Jurkat, Clone E6-1 (cell line): Measurements from ENCODE around the gene SH2B3.
A peak's percentile ranks its signal among the peaks of the same experiment; 100 is the strongest.
"Not testable (repeated sequence)": the region's sequence is repeated elsewhere in the genome, so short reads cannot be mapped to it uniquely, and the experiment has no call there.

Experiments used
- DNase-seq: peaks from one replicate; pipeline ENCODE4 v3.0.0-alpha.2; 2011; ENCODE audit warnings: low read depth, low spot score
- H3K4me3 ChIP-seq: 2 replicates; pipeline ENCODE4 v1.5.1; 2011; ENCODE audit warnings: mild to moderate bottlenecking, low read length, control low read depth, moderate library complexity

SH2B3 gene

DNA sequence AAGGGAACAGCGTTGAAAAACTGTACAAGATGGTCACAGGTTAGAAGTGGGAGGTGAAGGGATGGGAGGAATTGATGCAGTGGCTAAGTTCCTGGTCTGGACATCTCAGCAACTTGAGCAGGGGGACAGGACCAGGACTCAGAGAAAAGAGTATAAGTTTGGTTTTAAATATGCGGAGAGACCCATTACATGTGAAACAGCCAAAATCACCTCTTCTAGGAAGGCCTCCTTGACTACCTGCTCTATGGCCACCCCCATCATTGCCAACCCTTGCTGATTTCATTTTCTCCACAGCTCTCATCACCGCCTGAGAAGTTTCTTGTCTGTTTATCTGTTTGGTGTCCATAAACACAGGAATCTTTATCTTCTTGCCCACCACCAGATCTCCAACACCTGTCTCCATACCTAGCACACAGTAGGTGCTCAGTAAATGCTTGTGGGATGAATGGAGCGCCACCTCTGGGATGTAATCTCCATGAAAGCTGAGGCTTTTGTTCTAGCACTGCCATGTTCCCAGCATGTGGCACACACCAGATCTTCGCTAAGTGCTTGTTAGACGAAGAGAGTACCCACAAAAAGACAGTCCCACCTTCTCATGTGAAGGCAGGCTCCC lies 25.7 kb upstream of the SH2B3 start:
- no peak overlapping the region for H3K4me3 ChIP-seq

DNA sequence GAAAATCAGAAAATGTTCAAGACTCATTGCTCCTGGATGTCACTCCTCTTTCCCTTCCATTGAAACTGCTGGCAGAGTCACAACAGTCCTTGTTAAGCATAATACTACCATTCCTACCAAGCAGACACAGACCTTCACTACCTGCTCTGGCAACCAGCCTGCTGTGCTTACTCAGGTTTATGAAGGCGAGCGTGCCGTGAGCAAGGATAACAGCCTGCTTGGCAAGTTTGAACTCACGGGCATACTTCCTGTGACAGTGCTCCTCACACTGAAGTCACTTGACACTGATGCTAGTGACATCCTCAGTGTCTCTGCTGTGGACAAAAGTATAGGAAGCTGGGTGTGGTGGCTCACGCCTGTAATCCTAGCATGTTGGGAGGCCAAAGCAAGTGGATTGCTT lies 21.1 kb upstream of the SH2B3 start:
- DNase-seq: no peak
- no peak overlapping the region for H3K4me3 ChIP-seq

More for the DNA sequence above, 25.7 kb upstream of the SH2B3 start:
- no peak for DNase-seq

DNA sequence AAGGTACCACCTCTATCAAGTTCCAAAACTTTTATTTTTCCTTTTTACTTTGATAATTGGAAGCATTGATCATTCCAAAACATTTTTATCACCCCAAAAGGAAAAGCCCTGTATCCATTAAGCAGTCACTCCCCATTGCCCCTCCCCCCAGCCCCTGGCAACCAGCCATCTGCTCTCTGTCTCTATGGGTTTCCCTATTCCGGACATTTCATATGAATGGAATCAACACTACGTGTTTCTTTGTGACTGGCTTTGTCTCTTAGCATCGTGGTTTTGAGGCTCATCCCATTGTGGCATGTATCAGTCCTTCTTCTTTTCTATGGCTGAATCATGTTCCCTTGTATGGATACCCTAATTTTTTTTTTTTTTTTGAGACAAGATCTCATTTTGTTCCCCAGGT lies 18.8 kb upstream of the SH2B3 start:
- no peak for DNase-seq
- no peak overlapping the region for H3K4me3 ChIP-seq

DNA sequence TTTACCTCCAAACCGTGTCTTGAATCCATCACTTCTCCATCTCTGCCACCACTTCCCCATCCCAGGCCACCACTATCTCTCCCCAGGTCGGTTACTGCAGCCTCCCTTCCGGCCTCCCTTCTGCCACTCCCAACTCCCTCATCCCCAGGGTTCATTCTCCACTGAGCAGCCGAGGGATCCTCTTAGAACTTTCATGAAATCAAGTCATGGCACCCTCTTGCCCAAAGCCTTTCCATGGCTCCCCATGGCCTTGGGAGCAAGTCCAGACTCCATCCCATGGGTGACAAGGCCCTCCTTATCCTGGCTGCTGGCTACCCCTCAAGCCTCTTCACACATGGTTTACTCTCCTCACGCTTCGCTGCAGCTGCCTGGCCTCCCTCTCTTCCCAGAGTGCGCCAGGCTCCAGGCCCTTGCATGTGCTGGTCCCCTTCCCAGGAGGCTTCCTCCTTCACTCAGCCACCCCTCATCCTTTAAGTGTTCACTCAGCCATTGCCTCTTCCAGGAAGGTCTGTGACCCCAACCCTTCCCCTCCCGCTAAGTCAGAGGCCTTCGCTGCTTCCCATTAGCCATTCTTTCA lies 17.9 kb upstream of the SH2B3 start:
- no peak overlapping the region for H3K4me3 ChIP-seq
- DNase-seq: no peak

DNA sequence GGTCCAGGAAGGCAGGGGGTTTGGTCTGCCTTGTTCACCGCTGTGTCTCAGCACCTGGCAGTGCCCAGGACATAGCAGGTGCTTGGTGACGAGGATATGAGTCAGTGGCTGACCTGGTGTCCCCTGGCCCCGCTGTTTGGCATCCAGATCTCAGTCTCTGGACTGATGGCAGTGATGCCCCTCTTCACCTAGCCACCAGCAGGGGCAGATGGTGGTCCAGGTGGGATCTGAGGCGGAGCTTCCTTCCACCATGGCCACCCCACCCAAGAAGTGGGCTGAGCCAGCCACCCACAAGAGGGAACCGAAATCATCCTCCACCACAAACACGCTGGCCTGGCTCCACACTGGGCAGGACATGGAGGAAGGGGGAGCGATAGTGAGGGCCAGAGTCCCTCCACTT lies 16.1 kb upstream of the SH2B3 start:
- no peak overlapping the region for H3K4me3 ChIP-seq
- no peak for DNase-seq

DNA sequence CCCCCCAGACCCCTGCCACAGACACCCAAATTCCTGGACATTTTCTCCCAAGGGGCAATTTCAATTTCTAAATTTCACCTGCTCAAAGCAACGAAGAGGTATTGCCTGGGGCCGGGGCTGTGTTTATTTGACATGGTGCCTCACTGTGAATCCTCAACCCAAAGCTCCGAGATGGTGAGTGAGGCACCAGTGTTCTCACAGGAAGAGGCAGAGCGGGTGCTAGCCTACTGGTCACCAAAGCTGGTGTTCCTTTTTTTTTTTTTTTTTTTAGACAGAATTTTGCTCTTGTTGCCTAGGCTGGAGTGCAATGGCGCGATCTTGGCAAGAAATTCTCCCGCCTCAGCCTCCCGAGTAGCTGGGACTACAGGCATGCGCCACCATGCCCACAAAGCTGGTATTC lies 14.8 kb upstream of the SH2B3 start:
- H3K4me3 ChIP-seq: no peak overlapping the region

DNA sequence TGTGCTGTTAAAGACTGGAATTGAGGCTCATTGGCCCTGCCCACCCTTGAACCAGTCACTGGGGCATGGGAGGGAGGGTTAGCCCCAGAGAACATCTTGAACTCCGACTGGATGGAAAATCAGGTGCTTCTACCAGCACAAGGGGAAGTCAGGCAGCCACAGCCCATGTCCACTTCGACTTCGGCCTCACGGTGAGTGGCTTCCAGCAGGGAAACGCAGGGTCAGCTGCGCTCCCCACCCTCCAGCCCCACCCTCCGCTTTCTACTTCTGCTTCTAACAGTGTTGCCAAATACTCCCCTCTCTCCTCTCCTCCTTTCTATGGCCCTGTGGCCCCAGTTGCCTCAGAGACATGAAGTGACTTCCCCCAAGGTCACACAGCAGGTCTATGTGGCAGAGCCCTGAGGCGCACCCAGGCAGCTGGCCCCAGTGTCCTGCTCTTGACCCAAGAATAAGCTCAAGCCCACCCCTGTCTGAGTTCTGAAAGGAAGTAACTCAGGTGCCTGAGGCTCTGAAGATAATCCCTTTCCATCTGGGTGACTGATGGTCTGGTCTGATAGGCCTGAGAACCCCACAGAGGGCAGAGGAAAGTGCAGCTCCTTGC lies 11.9 kb upstream of the SH2B3 start:
- no peak overlapping the region for H3K4me3 ChIP-seq
- DNase-seq: no peak

More for the DNA sequence above, 14.8 kb upstream of the SH2B3 start:
- no peak for DNase-seq

DNA sequence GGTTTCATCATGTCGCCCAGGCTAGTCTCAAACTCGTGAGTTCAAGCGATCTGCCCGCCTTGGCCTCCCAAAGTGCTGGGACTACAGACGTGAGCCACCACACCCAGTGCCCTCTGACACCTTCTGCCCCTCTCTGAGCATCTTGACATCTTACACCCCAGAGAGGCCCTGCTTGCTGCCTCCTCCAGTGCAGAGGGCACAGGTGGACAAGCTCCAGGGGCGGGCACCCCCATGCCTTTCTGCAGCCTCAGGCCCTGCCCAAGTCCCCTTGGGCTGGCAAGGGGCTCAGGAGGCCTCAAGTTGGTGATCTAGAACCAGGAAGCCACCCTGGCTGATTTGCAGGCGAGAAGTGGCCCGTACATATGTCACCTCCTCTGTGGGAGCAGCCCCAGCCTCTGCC lies 11.2 kb upstream of the SH2B3 start:
- DNase-seq: no peak
- H3K4me3 ChIP-seq: no peak overlapping the region

DNA sequence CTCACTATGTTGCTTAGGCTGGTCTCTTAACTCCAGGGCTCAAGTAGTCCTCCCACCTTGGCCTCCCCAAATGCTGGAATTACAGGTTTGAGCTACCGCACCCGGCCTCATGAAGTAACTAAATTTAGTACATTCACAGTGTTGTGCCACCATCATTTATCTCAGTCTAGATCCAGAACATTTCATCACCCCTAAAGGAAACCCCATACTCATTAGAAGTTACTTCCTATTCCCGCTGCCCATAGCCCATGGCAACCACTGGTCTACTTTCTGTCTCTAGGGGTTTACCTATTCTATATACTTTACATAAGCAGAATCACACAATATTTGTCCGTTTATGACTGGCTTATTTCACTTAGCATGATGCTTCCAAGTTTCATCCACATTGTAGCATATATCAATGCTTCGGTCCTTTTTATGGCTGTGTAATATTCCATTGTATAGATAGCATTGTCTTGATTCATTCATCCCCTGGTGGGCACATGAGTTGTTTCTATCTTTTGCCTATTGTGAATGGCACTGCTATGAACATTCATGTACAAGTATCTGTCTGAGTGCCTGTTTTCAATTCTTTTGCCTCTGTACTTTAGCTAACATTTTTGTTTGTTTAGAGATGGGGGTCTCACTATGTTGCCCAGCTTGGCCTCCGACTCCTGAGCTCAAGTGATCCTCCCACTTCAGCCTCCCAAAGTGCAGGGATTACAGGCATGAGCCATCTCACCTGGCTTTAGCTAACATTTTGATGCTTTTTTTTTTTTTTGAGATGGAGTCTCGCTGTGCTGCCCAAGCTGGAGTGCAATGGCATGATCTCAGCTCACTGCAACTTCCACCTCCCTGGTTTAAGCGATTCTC lies 10.2 kb upstream of the SH2B3 start:
- no peak for DNase-seq
- no peak overlapping the region for H3K4me3 ChIP-seq

DNA sequence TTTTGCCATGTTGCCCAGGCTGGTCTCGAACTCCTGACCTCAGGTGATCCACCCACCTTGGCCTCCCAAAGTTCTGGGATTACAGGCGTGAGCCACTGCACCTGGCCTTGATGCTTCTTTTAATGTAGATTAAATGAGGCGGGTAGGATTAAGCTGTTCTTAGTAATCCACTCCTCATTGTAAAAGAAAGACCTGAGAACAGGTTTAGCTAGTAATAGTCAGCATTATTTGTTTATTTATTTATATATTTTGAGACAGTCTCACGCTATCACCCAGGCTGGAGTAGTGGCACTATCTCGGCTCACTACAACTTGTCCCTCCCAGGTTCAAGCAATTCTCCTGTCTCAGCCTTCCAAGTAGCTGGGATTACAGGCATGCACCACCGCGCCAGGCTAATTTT lies 9.5 kb upstream of the SH2B3 start:
- DNase-seq, H3K4me3 ChIP-seq: not testable (repeated sequence)

DNA sequence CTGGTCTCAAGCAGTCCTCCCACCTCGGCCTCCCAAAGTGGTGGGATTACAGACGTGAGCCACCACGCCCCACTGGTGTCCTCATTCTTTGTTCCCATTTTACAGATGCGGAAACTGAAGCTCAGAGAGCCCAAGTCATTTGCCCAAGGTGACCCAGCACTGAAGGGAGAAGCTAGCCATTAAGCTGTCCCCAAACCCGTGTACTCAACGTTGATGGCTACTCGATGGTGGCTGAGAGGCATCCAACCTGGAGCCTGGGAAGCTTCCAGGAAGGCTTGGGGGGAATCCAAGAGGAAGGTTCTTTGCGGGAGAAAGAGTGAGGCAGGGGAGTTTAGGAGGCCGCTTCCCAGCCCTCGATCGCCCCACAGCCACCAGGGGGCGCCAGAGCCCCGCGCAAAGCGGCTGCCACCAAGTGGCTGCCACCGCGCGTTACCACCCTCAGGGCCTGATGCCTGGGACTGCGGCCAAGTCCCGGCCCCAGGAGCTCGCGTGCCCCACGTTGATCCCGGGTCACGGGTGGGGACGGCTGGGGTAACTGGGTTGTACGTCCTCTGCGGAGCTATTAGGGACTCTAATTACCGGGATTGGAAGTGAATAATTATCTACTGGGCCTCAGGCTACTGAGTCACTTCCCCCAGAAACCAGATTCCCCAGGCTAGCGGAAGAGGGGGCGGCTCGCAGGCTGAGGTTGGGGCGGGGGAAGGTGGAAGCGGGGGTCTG lies 8.8 kb upstream of the SH2B3 start:
- peak overlapping the region; percentile 25 for H3K4me3 ChIP-seq

DNA sequence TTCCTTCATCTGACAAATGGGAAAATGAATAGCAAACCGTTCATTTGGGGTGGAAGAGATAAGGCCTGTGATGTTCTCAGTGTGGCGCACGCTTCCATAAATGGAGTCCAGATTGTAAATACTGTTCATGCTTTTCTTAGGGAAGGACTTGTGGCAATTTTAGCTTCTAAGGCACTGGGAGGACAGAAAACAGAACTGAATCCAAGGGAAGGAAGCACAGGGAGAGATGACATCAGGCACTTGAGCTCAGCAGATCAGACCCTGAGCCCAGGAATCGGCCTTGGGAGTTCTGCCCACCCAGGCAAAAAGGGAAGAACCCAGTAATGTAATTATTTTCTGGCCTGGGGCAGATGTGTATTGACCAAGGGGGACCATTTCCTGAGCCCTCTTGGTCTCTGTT lies 7.2 kb upstream of the SH2B3 start:
- DNase-seq: no peak
- no peak overlapping the region for H3K4me3 ChIP-seq

More for the DNA sequence above, 8.8 kb upstream of the SH2B3 start:
- DNase-seq: peak; percentile 64

DNA sequence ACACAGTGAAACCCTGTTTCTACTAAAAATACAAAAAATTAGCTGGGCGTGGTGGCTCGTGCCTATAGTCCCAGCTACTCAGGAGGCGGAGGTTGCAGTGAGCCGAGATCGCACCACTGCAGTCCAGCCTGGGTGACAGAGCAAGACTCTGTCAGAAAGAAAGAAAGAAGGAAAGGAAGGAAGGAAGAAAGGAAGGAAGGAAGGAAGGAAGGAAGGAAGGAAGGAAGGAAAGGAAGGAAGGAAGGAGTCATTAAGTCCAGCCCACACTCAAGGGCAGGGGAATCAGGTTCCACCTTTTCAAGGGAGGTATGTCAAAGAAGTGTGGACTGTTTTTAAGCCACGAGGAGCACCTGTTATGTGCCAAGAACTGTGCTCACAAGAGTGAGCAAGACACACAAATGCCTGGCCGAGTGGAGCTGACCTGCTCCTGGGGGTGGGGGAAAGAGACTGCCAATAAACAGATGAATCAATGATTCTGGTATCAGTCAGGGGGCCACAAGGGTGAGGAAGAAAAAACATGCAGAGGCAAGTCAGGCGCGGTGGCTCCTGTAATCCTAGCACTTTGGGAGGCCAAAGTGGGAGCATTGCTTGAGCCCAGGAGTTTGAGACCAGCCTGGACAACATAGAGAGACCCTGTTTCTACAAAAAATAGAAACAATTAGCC lies 5.8 kb upstream of the SH2B3 start:
- H3K4me3 ChIP-seq, DNase-seq: not testable (repeated sequence)

DNA sequence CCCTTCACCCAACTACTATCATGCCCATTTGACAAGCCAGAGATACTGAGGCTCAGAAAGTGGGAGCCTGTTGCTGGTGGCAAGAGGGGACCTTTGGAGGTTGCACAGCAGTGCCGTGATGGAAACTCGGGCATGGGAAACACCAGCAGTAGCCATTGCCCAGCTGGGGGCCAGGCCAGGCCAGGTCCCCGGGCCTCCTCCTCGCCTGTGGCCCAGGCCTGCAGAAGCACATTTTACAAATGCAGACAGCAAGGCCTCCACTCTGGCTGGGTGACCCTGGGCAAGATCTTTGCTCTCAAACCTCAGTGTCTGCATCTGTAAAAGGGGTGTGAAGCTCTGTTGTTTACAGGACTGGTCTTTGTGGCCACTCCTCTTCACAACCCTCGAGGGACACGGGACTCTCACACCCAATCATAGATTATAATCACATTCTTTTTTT lies 4.5 kb upstream of the SH2B3 start:
- DNase-seq: no peak
- no peak overlapping the region for H3K4me3 ChIP-seq

DNA sequence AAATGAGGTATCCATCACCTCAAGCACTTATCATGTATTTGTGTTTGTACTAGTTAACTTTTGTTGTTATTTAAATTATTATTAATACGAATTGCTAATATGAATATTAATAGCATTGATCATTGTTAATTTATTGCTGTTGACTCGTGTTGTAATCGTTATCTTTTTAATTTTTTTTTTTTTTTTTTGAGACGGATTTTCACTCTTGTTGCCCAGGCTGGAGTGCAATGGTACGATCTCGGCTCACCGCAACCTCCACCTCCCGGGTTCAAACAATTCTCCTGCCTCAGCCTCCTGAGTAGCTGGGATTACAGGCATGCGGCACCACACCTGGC lies 3.3 kb upstream of the SH2B3 start:
- not testable (repeated sequence) for DNase-seq, H3K4me3 ChIP-seq

DNA sequence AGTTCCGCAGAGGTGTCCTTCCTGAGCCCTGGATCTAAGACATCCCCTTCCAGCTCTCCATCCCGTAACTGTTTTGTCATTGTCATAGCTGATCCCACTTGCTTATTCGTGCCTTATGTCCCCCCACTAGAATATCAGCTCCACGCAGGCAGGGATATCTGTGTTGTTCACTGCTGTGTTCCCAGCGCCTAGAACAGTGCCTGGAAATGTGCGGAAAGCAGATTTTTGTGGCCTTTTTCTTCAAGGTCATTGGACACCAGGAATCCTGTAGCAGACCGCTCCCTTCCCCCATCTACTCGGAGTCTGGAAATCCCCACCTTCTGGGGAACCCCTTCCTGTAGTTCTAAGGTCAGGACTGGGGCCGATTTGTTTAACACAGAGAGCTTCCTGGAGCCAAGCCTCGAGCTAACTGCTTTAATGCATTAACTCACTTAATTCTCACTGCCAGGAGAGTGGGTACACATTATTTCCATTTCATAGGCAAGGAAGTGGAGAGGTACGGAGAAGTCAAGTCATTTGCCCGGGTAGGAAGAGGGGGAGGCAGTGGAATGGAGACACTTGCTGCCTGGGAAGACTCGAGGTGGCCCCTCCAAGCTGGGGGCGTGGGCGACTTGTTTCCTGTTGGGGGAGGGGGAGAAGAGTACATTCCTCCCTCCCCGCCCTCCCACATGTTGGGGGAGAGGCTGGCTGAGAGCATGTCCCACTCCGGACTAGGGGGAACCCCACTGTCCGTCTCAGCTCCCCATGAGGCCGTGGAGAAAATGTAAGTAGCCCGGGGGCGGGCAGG lies 1.2 kb upstream of the SH2B3 start:
- peak overlapping the region; percentile 53 for H3K4me3 ChIP-seq
- DNase-seq: peak; percentile 34

DNA sequence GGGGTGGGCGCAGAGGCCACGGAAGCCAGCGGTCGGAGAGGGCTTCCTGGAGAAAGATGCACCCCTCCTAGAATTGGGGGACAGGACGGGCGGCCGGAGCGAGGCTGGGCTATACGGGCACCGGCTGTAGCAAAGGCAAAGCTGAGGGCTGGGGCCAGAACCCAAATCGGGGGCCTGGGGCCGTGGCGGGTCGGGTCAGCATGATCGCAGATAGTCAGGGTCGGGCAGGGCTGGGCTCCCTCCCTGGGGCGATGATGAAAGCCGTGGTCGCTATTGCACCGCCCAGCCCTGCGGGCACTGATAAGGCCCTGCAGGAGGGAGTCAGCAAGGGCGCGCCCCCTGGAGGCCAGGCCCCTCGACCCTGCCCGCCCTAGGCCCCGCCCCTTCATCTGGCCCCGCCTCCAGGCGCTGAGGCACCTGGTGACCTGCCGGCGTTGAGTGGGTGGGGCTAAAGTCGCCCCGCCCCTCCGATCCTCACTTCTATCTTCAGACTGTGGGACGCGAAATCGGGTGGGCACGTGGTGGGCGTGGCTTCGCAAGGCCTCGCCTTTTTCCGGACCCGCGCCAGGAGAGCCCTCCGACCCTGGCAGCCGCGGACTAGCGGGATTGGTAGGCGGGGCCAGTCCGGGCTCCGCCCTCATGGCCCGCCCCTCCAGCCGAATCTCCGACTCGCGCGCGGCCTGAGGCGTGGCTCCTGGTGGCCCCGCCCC lies 419 bp upstream of the SH2B3 start:
- peak; percentile 95 for DNase-seq
- H3K4me3 ChIP-seq: peak overlapping the region; percentile 53
